ENCODE results near the gene LRP1B.
"Not testable (repeated sequence)": the region's sequence is repeated elsewhere in the genome, so short reads cannot be mapped to it uniquely, and the experiment has no call there.

Gene LRP1B

DNA sequence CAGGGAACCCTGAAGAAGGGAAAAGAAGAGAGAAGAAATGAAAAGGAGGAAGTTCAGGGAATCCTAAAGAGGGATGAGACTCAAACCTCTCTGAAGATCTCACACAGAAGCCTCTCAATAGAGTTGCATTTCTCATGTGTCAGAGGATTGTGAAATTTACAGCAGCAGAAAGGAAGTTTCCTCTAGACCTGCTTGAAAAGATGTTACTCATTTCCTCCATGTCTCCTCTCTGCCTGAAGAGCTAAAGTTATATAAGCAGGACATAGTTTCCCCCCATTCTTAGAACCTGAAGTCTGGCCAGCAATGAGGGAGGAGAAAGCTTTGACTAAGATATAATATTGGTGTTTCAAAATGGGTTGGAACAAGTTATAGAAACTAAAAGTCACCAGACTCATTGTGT, 1155.6 kb downstream of the LRP1B start:
- peak; percentile 65 for DNase-seq (ENCODE audit: low read depth)
- H3K4me3 ChIP-seq (ENCODE audit: low read length) = no peak overlapping the region
- TF ChIP-seq CTCF (IDR thresholded peaks at IDR 0.05; ENCODE audit: insufficient read depth, low read depth, low read length, missing control alignments) = no peak

DNA sequence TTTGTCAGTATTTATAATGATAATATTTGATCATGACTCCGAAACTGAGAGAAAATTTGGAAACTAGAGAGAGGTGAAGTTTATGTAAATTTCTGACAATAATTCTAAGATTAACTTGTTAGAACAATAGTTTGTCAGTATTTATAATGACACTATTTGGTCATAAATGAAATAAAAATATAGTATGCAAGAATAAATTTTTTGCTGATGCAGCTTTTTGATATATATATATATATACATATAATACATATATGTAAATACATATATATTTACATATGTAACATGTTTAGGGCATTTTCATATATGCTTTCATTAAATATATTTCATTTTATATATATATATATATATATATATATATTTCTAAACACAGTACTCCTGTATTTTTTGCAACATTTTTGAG, 1158.1 kb downstream of the LRP1B start:
- no peak for DNase-seq (ENCODE audit: low read depth)
- H3K4me3 ChIP-seq (ENCODE audit: low read length) = no peak overlapping the region
- no peak for TF ChIP-seq CTCF (IDR thresholded peaks at IDR 0.05; ENCODE audit: insufficient read depth, low read depth, low read length, missing control alignments)

GRCh38 chr2:140964324-140964723, 1166.5 kb downstream of the LRP1B start:
- DNase-seq (ENCODE audit: low read depth); H3K4me3 ChIP-seq (ENCODE audit: low read length): not testable (repeated sequence)
- peak; percentile 14 for TF ChIP-seq CTCF (IDR thresholded peaks at IDR 0.05; ENCODE audit: insufficient read depth, low read depth, low read length, missing control alignments)

DNA sequence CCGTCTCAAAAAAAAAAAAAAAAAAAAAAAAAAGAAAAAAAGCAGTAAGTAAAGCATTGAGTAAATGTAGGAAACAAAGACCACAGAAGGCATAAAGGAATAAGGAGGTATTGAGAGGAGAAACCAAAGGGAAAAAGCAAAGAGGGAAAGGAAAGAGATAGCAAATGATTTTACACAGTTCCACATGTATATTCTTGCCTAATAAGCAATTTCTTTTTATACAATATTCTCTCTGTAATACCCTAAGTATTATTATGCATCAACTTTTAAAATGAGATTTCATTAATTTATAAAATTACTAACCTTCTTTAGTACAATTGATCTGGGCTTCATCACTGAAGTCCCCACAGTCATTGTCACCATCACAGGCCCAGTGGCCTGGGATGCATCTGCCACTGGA, 1180.9 kb downstream of the LRP1B start:
- TF ChIP-seq CTCF (IDR thresholded peaks at IDR 0.05; ENCODE audit: insufficient read depth, low read depth, low read length, missing control alignments) = no peak
- no peak overlapping the region for H3K4me3 ChIP-seq (ENCODE audit: low read length)
- no peak for DNase-seq (ENCODE audit: low read depth)

DNA sequence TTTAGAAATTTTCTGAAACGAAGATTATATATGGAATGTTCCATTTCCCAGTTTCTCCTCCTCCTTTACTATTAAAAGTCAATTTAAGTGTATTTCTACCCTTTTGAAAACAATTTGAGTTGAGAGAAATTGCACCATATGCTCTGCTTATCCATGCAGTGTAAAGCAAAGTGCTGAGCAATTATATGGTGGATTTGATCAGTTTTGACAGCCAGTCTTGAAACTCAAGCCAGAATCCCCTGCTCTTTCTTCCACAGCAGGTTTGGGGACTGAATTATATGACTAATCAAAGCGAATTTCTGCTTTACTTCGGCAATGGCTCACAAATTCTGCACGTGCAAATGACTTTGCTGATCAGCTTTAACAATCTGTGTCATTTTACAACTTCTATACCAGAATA, 1183.6 kb downstream of the LRP1B start:
- H3K4me3 ChIP-seq (ENCODE audit: low read length) = no peak overlapping the region
- DNase-seq (ENCODE audit: low read depth) = no peak
- no peak for TF ChIP-seq CTCF (IDR thresholded peaks at IDR 0.05; ENCODE audit: insufficient read depth, low read depth, low read length, missing control alignments)

- H3K4me3 ChIP-seq (ENCODE audit: low read length) = no peak overlapping the region
- TF ChIP-seq CTCF (IDR thresholded peaks at IDR 0.05; ENCODE audit: insufficient read depth, low read depth, low read length, missing control alignments) = no peak
- DNase-seq (ENCODE audit: low read depth) = no peak
Measured at GRCh38 chr2:140943867-140944266, 1186.9 kb downstream of the LRP1B start.

GRCh38 chr2:140942284-140942683, 1188.5 kb downstream of the LRP1B start:
- no peak for TF ChIP-seq CTCF (IDR thresholded peaks at IDR 0.05; ENCODE audit: insufficient read depth, low read depth, low read length, missing control alignments)
- no peak for DNase-seq (ENCODE audit: low read depth)
- no peak overlapping the region for H3K4me3 ChIP-seq (ENCODE audit: low read length)
